RWPE2 (cell line): ENCODE measurements around the gene EME2.

ENCODE experiments used
- ATAC-seq: fragments of 200-7000 bp; cut with Tn5 transposase; 3 replicates; pipeline ENCODE4 v1.9.1; 2021; ENCODE audit warnings: low read depth
- DNase-seq: peaks from one replicate; pipeline ENCODE4 v3.0.0-alpha.2; 2020; ENCODE audit warnings: low spot score
- H3K27ac ChIP-seq: fragments of 450-650 bp; 2 replicates; pipeline ENCODE4 v1.5.1; 2017; ENCODE audit warnings: mild to moderate bottlenecking; ENCODE audit not compliant: poor library complexity, severe bottlenecking
- H3K27me3 ChIP-seq: fragments of 250-450 bp; sonication (Bioruptor Pico); 2 replicates; pipeline ENCODE4 v1.5.1; 2021; ENCODE audit warnings: mild to moderate bottlenecking, moderate library complexity; ENCODE audit not compliant: insufficient read depth, poor library complexity, severe bottlenecking
- H3K36me3 ChIP-seq: fragments of 250-450 bp; sonication (Bioruptor Pico); 2 replicates; pipeline ENCODE4 v1.5.1; 2020; ENCODE audit warnings: low read depth, mild to moderate bottlenecking, moderate library complexity
- H3K4me1 ChIP-seq: fragments of 250-450 bp; sonication (Bioruptor Pico); 2 replicates; pipeline ENCODE4 v1.5.1; 2021; ENCODE audit warnings: mild to moderate bottlenecking, moderate library complexity; ENCODE audit not compliant: insufficient read depth, poor library complexity, severe bottlenecking
- H3K4me3 ChIP-seq: fragments of 250-450 bp; sonication (Bioruptor Pico); 2 replicates; pipeline ENCODE4 v1.5.1; 2021; ENCODE audit warnings: mild to moderate bottlenecking, moderate library complexity; ENCODE audit not compliant: severe bottlenecking
- H3K9me3 ChIP-seq: fragments of 250-450 bp; sonication (Bioruptor Pico); 2 replicates; pipeline ENCODE4 v1.5.1; 2021; ENCODE audit warnings: mild to moderate bottlenecking, moderate library complexity; ENCODE audit not compliant: severe bottlenecking
- CTCF ChIP-seq: fragments of 450-650 bp; IDR thresholded peaks from one replicate; pipeline ENCODE4 v1.5.1; 2017; ENCODE audit warnings: mild to moderate bottlenecking, moderate library complexity; ENCODE audit not compliant: poor library complexity, severe bottlenecking

Gene EME2

GRCh38 chr16:1740781-1741490 lies 31.7 kb upstream of the EME2 start:
- Histone ChIP-seq H3K4me1 (peaks cover 11% of the 10 kb centered on the region), H3K9me3 (no peaks in the 10 kb centered on the region), H3K27me3 (no peaks in the 10 kb centered on the region), H3K27ac (no peak overlapping the region), H3K4me3 (no peak overlapping the region), H3K36me3 (peaks cover 4% of the 10 kb centered on the region; the same call in 1 of the 2 replicates)
- ATAC-seq (no peak), DNase-seq (no peak)
- no peak for TF ChIP-seq CTCF

- H3K27ac ChIP-seq: no peak overlapping the region
- no peak for TF ChIP-seq CTCF
- peaks cover 15% of the 10 kb centered on the region for H3K4me1 ChIP-seq
- DNase-seq (no peak), ATAC-seq (no peak)
- H3K27me3 ChIP-seq: no peaks in the 10 kb centered on the region
- H3K4me3 ChIP-seq: no peak overlapping the region
- no peaks in the 10 kb centered on the region for H3K9me3 ChIP-seq
- H3K36me3 ChIP-seq: peaks cover 4% of the 10 kb centered on the region; the same call in 1 of the 2 replicates
These were observed 31.0 kb upstream of the EME2 start for GRCh38 chr16:1741553-1742165.

- peak; percentile 79 for DNase-seq
- peaks cover 20% of the 10 kb centered on the region for H3K4me1 ChIP-seq
- peak; percentile 59 for ATAC-seq
- no peak for TF ChIP-seq CTCF
- no peaks in the 10 kb centered on the region for H3K9me3 ChIP-seq
- no peaks in the 10 kb centered on the region for H3K27me3 ChIP-seq
- no peak overlapping the region for H3K4me3 ChIP-seq
- peak overlapping the region; percentile 80 for H3K27ac ChIP-seq
- peaks cover 11% of the 10 kb centered on the region; the same call in 1 of the 2 replicates for H3K36me3 ChIP-seq
These were observed 29.0 kb upstream of the EME2 start for GRCh38 chr16:1743376-1744337.

GRCh38 chr16:1744338-1744840 lies 28.2 kb upstream of the EME2 start:
- Histone ChIP-seq H3K9me3 (no peaks in the 10 kb centered on the region), H3K4me1 (peaks cover 20% of the 10 kb centered on the region), H3K4me3 (no peak overlapping the region), H3K27me3 (no peaks in the 10 kb centered on the region), H3K27ac (peak overlapping the region; percentile 80), H3K36me3 (peaks cover 11% of the 10 kb centered on the region)
- no peak for DNase-seq
- no peak for ATAC-seq
- TF ChIP-seq CTCF: no peak
